ENCODE results near the gene FBXW7.
A peak's percentile ranks its signal among the peaks of the same experiment; 100 is the strongest.

FBXW7 gene

GRCh38 chr4:152427981-152428380 lies 107.9 kb downstream of the FBXW7 start:
- no peak for DNase-seq (ENCODE audit: low spot score)

- no peak for DNase-seq (ENCODE audit: low spot score)
Observed at GRCh38 chr4:152424977-152425376, 110.9 kb downstream of the FBXW7 start.

- no peak for DNase-seq (ENCODE audit: low spot score)
Observed at GRCh38 chr4:152424396-152424795, 111.5 kb downstream of the FBXW7 start.

- peak; percentile 20 for DNase-seq (ENCODE audit: low spot score)
Observed at GRCh38 chr4:152422817-152423320, 113.0 kb downstream of the FBXW7 start.

GRCh38 chr4:152421576-152421975 lies 114.3 kb downstream of the FBXW7 start:
- DNase-seq (ENCODE audit: low spot score): no peak

- DNase-seq (ENCODE audit: low spot score): no peak
Observed at GRCh38 chr4:152419809-152420208, 116.1 kb downstream of the FBXW7 start.

- no peak for DNase-seq (ENCODE audit: low spot score)
Observed at GRCh38 chr4:152417673-152418072, 118.2 kb downstream of the FBXW7 start.

GRCh38 chr4:152415980-152416379 lies 119.9 kb downstream of the FBXW7 start:
- no peak for DNase-seq (ENCODE audit: low spot score)

- DNase-seq (ENCODE audit: low spot score): peak; percentile 38
Observed at GRCh38 chr4:152408514-152409327, 127.2 kb downstream of the FBXW7 start.

GRCh38 chr4:152401424-152401823 lies 134.5 kb downstream of the FBXW7 start:
- no peak for DNase-seq (ENCODE audit: low spot score)

- no peak for DNase-seq (ENCODE audit: low spot score)
Observed at GRCh38 chr4:152399246-152399645, 136.6 kb downstream of the FBXW7 start.

GRCh38 chr4:152398060-152398459 lies 137.8 kb downstream of the FBXW7 start:
- peak; percentile 36 for DNase-seq (ENCODE audit: low spot score)

- DNase-seq (ENCODE audit: low spot score): no peak
Observed at GRCh38 chr4:152394791-152395190, 141.1 kb downstream of the FBXW7 start.

GRCh38 chr4:152392079-152392478 lies 143.8 kb downstream of the FBXW7 start:
- DNase-seq (ENCODE audit: low spot score): no peak

GRCh38 chr4:152390216-152390615 lies 145.7 kb downstream of the FBXW7 start:
- no peak for DNase-seq (ENCODE audit: low spot score)

GRCh38 chr4:152389359-152389758 lies 146.5 kb downstream of the FBXW7 start:
- no peak for DNase-seq (ENCODE audit: low spot score)

- peak; percentile 33 for DNase-seq (ENCODE audit: low spot score)
Observed at GRCh38 chr4:152385551-152385950, 150.3 kb downstream of the FBXW7 start.

- no peak for DNase-seq (ENCODE audit: low spot score)
Observed at GRCh38 chr4:152382057-152382785, 153.7 kb downstream of the FBXW7 start.

- no peak for DNase-seq (ENCODE audit: low spot score)
Observed at GRCh38 chr4:152380919-152381318, 155.0 kb downstream of the FBXW7 start.

- no peak for DNase-seq (ENCODE audit: low spot score)
Observed at GRCh38 chr4:152380185-152380584, 155.7 kb downstream of the FBXW7 start.

- DNase-seq (ENCODE audit: low spot score): no peak
Observed at GRCh38 chr4:152374606-152375285, 161.1 kb downstream of the FBXW7 start.

- no peak for DNase-seq (ENCODE audit: low spot score)
Observed at GRCh38 chr4:152374153-152374552, 161.7 kb downstream of the FBXW7 start.

- DNase-seq (ENCODE audit: low spot score): no peak
Observed at GRCh38 chr4:152372444-152372843, 163.4 kb downstream of the FBXW7 start.

All from kidney capillary endothelial cell (primary cell).